Vagina (tissue), 2 donors: ENCODE results near the gene SUPT20HL2.

ENCODE experiments used
- POLR2A ChIP-seq, 2 donors: fragments of 450-650 bp; IDR thresholded peaks; one replicate each; pipeline ENCODE4 v1.6.1; 2017; ENCODE audit warnings: antibody characterized with exemption in 2 of 2, mild to moderate bottlenecking in 2 of 2, moderate library complexity in 2 of 2
- TF ChIP-seq, protein P1 (sequence below), 3 experiments: fragments of 450-650 bp in 2 of 3; fragments of 200-600 bp in 1 of 3; sonication (generic) in 1 of 3; IDR thresholded peaks; one replicate each; pipeline ENCODE4 v1.5.1; 2017 to 2019; ENCODE audit warnings: antibody characterized with exemption in 3 of 3, mild to moderate bottlenecking in 2 of 3, moderate library complexity in 2 of 3

DNA sequence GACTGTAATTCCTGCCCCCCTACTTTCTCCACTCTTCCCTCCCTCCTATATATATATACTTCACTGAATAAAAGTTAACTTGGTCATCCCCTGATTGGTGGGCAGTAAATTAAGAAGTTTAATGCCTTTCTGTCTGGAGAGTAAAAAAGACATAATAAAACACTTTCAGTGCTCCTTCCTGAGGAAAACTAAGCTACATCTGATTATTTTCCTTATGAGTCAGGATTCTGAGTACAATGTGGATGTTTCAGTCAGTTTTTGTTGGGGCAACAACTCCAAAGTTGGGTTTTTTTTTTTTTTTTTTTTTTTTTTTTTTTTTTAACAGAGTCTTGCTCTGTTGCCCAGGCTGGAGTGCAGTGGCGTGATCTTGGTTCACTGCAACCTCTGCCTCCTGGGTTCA is 22.0 kb upstream of the SUPT20HL2 start:
- TF ChIP-seq, protein P1, sequence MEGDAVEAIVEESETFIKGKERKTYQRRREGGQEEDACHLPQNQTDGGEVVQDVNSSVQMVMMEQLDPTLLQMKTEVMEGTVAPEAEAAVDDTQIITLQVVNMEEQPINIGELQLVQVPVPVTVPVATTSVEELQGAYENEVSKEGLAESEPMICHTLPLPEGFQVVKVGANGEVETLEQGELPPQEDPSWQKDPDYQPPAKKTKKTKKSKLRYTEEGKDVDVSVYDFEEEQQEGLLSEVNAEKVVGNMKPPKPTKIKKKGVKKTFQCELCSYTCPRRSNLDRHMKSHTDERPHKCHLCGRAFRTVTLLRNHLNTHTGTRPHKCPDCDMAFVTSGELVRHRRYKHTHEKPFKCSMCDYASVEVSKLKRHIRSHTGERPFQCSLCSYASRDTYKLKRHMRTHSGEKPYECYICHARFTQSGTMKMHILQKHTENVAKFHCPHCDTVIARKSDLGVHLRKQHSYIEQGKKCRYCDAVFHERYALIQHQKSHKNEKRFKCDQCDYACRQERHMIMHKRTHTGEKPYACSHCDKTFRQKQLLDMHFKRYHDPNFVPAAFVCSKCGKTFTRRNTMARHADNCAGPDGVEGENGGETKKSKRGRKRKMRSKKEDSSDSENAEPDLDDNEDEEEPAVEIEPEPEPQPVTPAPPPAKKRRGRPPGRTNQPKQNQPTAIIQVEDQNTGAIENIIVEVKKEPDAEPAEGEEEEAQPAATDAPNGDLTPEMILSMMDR (IDR thresholded peaks at IDR 0.05) = no peak
- TF ChIP-seq POLR2A (IDR thresholded peaks at IDR 0.05) = no peak
